Activated CD4-positive, alpha-beta T cell treated with anti-CD3 and anti-CD28 coated beads, Interleukin-2, Interleukin-4, amounts not matched to agents 100 ng/mL and 50 ng/mL, durations not matched to agents 16 hours and 8 hours (primary cell): ENCODE measurements around the gene FAM151B.
"Not testable (repeated sequence)": the region's sequence is repeated elsewhere in the genome, so short reads cannot be mapped to it uniquely, and the experiment has no call there.

ENCODE experiments used
- DNase-seq: peaks from one replicate; pipeline ENCODE4 v3.0.0-alpha.2; 2020; ENCODE audit warnings: low spot score

The FAM151B gene

DNA sequence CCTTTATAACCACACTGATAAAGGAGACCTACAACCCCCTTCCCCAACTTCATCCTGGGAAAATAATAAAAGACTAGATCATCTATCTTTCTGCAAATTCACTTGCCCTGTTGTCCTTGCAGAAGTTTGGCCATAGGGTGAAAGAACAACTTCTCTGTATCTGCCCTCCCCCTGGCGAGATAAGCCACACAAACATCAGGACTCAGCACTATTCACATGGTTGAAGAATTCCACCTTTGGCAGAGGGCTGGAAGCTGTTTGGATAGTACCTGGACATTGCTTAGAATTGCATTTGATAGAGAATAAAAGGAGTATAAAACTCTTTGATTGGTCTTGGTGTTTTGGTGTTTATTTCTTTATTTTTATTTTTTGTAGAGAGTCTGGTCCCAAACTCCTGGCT is 16.9 kb downstream of the FAM151B start:
- no peak for DNase-seq

DNA sequence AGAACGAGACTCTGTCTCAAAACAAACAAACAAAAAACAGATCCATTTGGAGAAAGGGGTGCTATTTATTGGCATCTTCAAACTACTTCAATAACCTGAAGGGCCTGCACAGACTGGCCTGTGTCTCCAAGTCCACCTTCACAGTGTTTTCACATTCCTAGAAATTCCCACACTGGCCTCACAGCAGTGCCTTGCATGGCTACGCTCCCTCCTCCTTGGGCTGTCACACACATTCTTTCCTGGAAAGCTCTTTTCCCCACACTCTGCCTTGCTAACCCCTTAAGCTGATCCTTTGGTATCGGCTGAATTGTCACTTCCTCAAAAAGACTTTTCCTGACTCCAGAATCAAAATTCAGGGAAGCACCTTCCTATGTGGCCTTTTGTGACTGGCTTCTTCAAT is 19.8 kb downstream of the FAM151B start:
- no peak for DNase-seq

- no peak for DNase-seq
These were observed 20.9 kb downstream of the FAM151B start for GRCh38 chr5:80508844-80509243.

GRCh38 chr5:80509362-80509761 is 21.5 kb downstream of the FAM151B start:
- no peak for DNase-seq

DNA sequence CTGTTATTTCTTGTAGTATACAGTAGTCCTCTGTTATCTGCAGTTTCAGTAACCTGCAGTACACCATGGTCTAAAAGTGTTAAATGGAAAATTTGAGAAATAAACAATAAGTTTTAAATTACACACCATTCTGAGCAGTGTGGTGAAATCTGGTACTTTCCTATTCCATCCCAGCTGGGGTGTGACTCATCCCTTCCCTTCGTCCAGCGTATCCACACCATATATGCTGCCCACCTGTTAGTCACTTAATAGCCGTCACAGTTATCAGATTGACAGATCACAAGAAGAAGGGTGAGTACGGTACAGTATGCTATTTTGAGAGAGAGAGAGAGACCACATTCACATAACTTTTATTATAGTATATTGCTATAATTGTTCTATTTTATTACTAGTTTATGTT is 28.9 kb downstream of the FAM151B start:
- DNase-seq, result peak; percentile 28

- no peak for DNase-seq
These were observed 52.8 kb downstream of the FAM151B start for GRCh38 chr5:80540691-80541090.

DNA sequence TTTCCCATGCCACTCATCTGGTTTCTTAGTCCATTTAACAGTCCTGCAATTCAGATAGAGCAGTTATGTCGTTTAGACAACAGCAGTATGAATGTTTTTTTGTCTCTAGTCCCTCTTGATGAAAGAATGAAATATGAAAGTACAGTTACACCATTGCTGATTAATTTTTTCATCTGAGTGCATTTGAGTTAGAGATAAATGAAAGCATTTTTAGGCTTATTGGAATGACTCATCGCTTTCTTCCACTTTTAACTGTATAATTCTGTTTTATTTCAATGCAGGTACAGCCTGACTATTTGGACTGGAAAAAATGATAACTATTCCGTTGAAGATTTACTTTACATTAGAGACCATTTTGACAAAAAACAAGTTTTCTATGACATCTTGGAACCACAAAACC is 53.5 kb downstream of the FAM151B start:
- peak; percentile 22 for DNase-seq

DNA sequence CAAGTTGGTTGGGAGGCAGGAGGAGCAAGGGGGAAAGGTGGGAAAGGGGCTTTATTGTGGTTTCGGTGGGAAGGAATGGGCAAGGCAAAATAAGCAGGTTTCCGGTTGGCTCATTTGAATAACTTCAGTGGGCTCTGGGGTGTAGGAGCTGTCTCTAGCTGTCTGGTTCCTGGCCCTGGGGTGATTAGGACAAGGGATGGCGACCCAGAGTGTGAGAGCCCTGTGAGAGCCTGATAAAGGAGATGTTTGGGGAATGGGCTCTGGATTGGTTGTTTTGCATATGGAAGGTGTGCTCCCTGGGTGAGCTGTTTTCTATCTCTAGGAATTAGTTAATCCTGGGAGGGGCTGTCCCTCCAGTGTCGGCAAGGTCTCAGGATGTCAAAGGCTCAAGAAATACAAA is 66.7 kb downstream of the FAM151B start:
- no peak for DNase-seq

- no peak for DNase-seq
These were observed 67.2 kb downstream of the FAM151B start for GRCh38 chr5:80555099-80555498.

- no peak for DNase-seq
These were observed 71.3 kb downstream of the FAM151B start for GRCh38 chr5:80559244-80559643.

DNA sequence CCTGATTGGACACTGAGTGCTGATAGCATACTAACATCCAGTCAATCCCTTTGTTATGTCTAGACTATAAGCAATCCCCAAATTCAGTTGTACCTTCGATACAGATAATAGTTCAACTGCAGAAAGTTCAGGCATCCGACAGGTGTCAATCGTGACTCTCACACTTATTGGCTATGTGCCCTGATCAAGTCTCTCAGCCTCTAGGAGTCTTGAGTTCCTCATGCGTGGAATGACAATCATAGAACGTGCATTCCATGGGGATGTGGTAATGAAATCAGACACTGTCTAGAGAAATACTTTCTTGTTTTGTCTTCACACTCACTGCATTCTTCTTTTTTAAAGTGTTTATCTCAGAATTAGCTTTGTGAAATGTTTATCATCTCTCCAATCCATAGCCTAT is 77.4 kb downstream of the FAM151B start:
- no peak for DNase-seq

DNA sequence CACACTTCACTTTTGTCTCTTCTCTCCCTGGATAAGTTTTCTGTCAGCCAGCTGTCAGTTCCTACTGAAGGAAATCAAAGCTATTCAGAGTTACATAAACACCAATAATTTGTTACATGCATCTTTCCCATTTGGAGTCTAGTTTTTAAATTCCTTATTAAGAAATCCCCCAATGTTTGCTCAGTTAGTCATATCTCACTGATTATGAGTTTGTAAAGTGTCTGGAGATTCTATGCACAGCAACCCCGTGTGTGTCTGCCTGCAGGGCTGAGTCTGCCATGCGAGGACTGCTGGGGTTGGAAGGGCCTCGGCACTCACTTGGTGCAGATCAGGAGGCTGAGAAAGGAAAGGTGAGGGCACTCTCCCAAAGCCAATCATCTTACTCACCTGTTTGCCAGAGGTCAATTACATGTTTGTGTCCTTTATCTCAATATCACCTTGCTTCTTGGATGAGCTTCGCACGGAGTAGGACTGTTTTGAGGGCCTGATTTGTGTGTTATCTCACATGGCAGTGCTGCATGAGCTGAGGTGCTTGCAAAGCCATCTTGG is 78.9 kb downstream of the FAM151B start:
- DNase-seq, result no peak

DNA sequence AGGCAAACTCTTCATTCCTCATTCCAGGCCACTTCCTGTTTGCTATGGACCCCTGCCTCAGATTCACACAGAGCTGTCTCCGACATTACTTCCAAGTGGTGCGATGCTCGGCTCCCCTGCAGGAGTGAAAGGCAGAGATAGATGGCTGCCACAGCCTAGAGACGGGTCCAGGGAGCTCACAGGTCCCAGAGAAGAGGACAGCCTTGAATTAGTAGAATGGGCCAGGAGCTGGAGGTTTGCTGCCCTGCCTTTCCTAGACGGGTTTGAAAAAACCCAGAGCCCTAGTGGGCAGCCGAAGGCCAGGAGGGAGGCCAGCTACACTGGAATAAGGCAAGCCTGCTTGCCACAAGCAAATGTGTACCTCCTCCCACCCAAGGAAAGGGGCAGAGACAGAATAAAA is 80.4 kb downstream of the FAM151B start:
- DNase-seq, result no peak

- no peak for DNase-seq
These were observed 81.4 kb downstream of the FAM151B start for GRCh38 chr5:80569086-80569960.

- peak; percentile 47 for DNase-seq
These were observed 82.3 kb downstream of the FAM151B start, which contains the start of gene ANKRD34B for GRCh38 chr5:80569961-80570786. Gene ANKRD34B (minus strand): TSS chr5:80570280. CDS start chr5:80560019, 10,261 bp downstream.

DNA sequence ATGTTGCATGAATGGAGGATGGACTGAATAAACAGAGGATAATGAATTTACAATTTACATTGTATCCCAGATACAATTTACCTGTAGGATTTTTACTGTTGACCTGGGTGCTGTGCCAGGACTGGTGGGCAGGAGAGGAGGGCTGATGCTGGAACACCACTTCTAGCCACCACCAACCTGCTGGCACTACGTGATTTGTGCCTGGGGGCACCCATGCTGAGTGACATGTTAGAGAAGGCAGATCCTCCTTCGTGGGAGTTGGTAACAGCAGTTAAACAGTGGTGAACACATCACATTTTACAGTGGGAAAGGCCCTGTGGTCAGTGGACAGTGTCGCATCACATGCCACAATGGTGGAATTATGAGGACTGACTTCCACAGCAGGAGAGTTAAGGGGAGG is 85.2 kb downstream of the FAM151B start:
- DNase-seq, result no peak

DNA sequence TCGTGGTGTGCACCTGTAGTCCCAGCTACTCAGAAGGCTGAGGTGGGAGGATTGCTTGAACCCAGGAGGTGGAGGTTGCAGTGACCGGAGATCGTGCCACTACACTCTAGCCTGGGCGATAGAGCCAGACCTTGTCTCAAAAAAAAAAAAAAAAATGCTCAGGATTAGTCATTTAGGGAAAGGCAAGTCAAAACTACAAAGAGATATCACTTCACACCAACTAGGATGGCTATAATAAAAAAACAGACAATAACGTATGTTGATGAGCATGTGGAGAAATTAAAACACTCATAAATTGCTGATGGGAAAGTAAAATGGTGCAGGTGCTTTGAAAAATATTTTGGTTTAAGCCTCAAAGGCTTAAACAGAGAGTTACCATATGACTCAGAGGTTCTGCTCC is 88.5 kb downstream of the FAM151B start:
- peak; percentile 28 for DNase-seq

DNA sequence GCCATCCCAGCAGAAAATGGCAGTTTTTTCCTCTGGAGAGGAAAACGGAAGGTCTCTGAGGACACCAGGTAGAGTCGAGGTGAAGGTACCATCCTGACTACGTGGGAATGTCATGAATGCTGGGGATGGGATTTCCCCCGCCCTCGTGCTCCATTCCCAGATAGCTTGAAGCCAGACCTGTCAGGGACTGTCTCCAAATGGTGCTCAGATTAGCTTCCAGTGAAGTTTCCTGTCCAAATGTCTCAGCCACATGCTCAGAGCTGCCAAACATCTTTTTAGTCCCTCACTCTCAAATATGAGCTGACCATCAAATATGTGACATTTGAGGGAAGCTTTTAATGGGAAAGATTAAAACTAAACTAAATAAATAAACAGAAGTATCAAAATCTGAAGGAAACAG is 89.8 kb downstream of the FAM151B start:
- no peak for DNase-seq

- no peak for DNase-seq
These were observed 91.2 kb downstream of the FAM151B start for GRCh38 chr5:80579050-80579449.

- not testable (repeated sequence) for DNase-seq
These were observed 92.4 kb downstream of the FAM151B start for GRCh38 chr5:80580291-80580690.

DNA sequence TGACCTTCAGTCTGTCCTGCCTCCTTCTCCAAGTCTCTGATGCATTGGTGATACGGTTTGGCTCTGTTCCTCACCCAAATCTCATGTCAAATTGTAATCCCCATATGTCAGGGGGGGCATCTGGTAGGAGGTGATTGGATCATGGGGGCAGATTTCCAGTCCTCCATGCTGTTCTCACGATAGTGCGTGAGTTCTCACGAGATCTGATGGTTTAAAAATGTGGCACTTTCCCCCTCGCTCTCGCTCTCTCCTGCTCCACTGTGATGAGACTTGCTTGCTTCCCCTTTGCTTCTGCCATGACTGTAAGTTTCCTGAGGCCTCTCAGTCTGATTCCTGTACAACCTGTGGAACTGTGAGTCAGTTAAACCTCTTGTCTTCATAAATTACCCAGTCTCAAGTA is 96.9 kb downstream of the FAM151B start:
- DNase-seq, result no peak

DNA sequence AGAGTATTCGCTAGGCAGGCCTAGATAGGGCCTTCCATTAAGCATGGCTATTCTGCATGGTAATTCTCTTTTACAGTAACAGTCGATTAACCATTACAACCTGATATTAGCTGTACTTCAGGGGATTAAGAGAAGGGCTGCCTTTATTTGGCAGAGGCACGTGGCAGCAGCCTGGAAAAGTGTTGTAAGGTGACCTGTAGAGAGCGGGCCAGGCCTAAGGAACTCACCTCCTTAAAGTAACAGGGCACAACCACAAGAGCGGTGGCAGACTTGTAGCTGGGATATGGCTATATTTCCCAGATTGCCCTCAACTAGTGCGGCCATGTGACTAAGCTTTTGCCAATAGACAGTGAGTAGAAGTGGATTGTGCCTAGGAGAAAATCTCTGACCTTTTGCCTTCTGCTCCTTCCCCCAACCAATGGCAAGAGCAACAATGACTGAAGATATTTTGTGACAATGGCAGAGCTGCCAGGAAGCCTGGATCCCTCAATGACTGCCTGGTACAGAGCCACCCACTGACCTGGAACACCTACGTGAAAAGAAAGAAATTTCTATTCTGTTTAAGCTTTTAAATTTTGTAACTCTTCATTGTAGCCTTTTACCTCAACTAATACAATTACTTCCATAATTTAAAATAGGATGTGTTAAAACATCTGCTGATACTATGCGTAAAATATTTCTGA is 101.1 kb downstream of the FAM151B start:
- no peak for DNase-seq
